Esophagus muscularis mucosa (tissue), 4 donors: Measurements from ENCODE around the gene NEURL2. TPM values are rescaled to one million over a fixed set of nuclear protein-coding genes. Genes with fewer than 3 reads are reported as not detected.
"Not testable (repeated sequence)": the region's sequence is repeated elsewhere in the genome, so short reads cannot be mapped to it uniquely, and the experiment has no call there.

Source experiments
- DNase-seq: peaks from one replicate; pipeline ENCODE4 v3.0.0-alpha.2; 2017; ENCODE audit errors: extremely low spot score
- H3K27ac ChIP-seq, 4 donors: fragments of 200-600 bp; sonication (generic); replicated peaks in 1 of 4; 1 replicate in 3 of 4; 2 replicates in 1 of 4; pipeline ENCODE4 v1.5.1; 2016 to 2019; ENCODE audit warnings: mild to moderate bottlenecking in 1 of 4
- H3K27me3 ChIP-seq, 4 donors: fragments of 200-600 bp; sonication (generic); one replicate each; pipeline versions ENCODE4 v1.5.1 to v1.6.0; 2016 to 2019
- H3K36me3 ChIP-seq, 4 donors: fragments of 200-600 bp; sonication (generic); one replicate each; pipeline ENCODE4 v1.5.1; 2016 to 2019
- H3K4me1 ChIP-seq, 4 donors: fragments of 200-600 bp; sonication (generic); one replicate each; pipeline ENCODE4 v1.5.1; 2016 to 2019
- H3K4me3 ChIP-seq, 4 donors: fragments of 200-600 bp; sonication (generic); 1 replicate in 2 of 4; 2 replicates in 2 of 4; pipeline ENCODE4 v1.5.1; 2016 to 2019; ENCODE audit warnings: mild to moderate bottlenecking in 4 of 4, moderate library complexity in 1 of 4
- H3K9me3 ChIP-seq, 4 donors: fragments of 200-600 bp; sonication (generic); 1 replicate in 3 of 4; 2 replicates in 1 of 4; pipeline ENCODE4 v1.5.1; 2016 to 2019
- CTCF ChIP-seq, 3 experiments: fragments of 200-600 bp in 2 of 3; fragments of 450-650 bp in 1 of 3; sonication (generic) in 2 of 3; IDR thresholded peaks; one replicate each; pipeline ENCODE4 v1.5.1; 2017 to 2019; ENCODE audit warnings: antibody characterized with exemption in 3 of 3, mild to moderate bottlenecking in 2 of 3, moderate library complexity in 1 of 3
- EP300 ChIP-seq: sonication (generic); formaldehyde crosslinking; IDR thresholded peaks from one replicate; pipeline ENCODE4 v1.6.1; 2017; ENCODE audit warnings: antibody characterized with exemption
- POLR2A ChIP-seq: fragments of 450-650 bp; IDR thresholded peaks from one replicate; pipeline ENCODE4 v1.6.1; 2017; ENCODE audit warnings: antibody characterized with exemption, moderate library complexity, mild to moderate bottlenecking, low read depth
- POLR2AphosphoS5 ChIP-seq, 2 donors: sonication (generic); formaldehyde crosslinking; IDR thresholded peaks; one replicate each; pipeline ENCODE4 v1.6.1; 2017; ENCODE audit warnings: antibody characterized with exemption in 2 of 2
- WGBS: methylation state at CpG from one replicate; pipeline ENCODE4 v1.1.5; 2018; 5-methylcytosine and 5-hydroxymethylcytosine counted together
- intact Hi-C: fragments of 100-400 bp; cut with DNase I; formaldehyde crosslinking; loops from one replicate; pipeline ENCODE4 v1.15.1; 2023
- total RNA-seq, 4 donors: library from RNA; depleted of rRNA; stranded (reverse); fragments of >200 nt; gene quantifications; one replicate each; pipeline versions ENCODE4 v1.1.0 to v1.2.1, GENCODE V29; 2016

NEURL2 gene
- total RNA-seq, 4 donors from 2014 or later = 10.8 to 16.1 (median 13.0) TPM

DNA sequence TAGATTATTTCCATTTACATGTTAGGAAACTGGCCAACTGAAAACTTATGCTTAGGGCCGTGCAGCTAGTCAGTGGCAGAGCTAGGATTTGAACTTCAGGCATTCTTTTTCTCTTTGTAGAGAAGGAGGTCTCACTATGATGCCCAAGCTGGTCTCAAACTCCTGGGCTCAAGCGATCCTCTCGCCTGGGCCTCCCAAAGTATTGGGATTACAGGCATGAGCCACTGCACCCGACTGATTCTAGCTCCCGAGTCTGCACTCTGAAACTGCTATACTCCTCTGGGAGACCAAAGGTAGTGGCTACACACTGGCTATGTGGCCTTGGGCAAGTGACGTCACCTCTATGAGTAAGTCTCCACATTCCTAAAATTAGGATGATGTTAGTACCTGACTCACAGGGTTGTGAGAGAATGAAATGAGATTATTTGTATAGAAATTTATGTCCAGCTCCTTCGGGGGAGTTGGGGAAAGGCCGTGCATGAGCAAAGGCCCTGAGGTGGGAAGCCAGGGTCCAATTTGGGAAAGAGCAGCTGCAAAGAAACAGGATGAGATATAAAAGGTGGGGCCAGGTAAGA is 14.6 kb upstream of the NEURL2 start:
- 92% methylated on average over 8 of the region's 8 CpGs for WGBS

DNA sequence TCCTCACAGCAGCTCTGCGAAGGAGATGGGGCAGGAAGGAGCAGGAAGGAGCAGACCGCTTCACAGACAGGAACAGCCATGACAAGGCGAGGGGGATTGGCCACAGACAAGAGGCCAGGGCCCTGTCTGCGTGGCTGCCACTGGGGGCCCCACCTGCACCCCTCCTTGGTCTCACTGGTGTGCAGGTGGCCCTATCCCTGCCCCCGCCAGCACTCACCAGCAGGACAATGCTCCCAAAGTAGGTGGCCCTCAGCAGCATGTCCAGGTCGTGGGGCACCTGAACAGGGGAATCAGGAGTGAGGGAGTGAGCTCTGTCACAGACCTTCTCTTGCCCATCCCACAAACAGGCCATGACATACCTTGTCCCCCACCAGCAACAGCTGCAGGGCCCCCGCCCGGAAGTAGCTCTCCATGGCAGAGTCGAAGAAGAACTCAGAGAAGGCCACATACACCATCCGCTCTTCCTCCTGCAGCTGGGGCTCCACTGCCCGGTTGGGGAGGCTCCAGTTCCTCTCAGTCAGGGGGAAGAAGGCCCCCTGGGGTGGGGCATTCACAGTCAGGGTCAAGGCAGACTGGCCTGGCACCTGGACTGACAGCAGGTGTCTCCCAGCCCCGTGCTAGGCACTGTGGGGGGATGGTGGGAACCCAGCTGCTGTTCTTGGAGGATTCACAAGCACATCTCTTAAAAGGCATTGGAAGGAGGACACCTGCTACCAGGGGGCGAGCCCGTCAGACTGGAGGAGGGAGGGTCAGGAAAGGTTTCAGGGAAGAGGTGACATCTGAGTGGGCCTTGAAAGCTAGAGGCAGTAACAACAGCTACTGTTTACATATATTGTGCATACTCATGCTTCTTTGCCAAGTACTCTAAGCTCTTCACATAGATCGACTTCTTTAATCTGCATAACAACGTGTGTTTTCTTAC is 13.8 kb upstream of the NEURL2 start:
- DNase-seq = no peak
- Histone ChIP-seq H3K9me3 (no peaks in the 10 kb centered on the region), H3K36me3 (peaks cover 0 to 73% (median 35%) of the 10 kb centered on the region in 4 donors), H3K27ac (no peak overlapping the region), H3K4me1 (peaks cover 0 to 6% (median under 1%) of the 10 kb centered on the region in 4 donors), H3K4me3 (no peak overlapping the region), H3K27me3 (no peaks in the 10 kb centered on the region)
- TF ChIP-seq CTCF (IDR thresholded peaks at IDR 0.05) (no peak), POLR2A (no peak), POLR2AphosphoS5 (IDR thresholded peaks at IDR 0.05) (no peak), EP300 (no peak)
- WGBS = 89% methylated on average over 8 of the region's 16 CpGs
- intact Hi-C loops = no loop called here

More for the DNA sequence above, 14.6 kb upstream of the NEURL2 start:
- H3K4me1 ChIP-seq = peaks cover 4 to 14% (median 7%) of the 10 kb centered on the region in 4 donors
- intact Hi-C loops = no loop called here
- H3K36me3 ChIP-seq = peaks cover 0 to 66% (median 29%) of the 10 kb centered on the region in 4 donors
- no peaks in the 10 kb centered on the region for H3K27me3 ChIP-seq
- no peak overlapping the region for H3K4me3 ChIP-seq
- no peak for DNase-seq
- H3K9me3 ChIP-seq = no peaks in the 10 kb centered on the region
- no peak overlapping the region for H3K27ac ChIP-seq
- no peak for TF ChIP-seq CTCF (IDR thresholded peaks at IDR 0.05)
- TF ChIP-seq EP300 = no peak
- no peak for TF ChIP-seq POLR2AphosphoS5 (IDR thresholded peaks at IDR 0.05)
- TF ChIP-seq POLR2A = no peak

DNA sequence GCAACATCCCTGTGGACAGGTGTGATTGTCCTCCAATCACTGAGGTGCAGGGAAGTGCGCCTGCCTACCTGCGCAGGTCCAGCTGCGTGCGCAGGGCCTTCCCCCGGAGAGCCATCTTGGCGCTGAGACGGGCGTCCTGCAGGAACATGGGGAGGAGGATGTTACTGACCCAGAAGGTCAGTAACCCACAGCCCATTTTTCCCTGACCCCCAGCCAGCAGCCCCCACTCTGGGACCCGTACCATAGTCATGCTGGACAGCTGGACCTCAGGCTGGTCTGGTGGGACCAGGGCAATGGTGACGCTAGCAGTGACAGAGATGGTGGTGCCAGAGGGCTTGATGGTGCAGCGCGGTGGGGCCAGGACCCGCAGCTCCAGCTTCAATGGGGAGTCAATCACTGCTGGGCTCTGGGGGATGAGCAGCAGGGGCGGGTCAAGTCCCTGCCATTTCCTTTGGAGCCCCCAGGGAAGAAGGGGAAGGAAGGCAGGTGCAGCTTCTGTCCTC is 11.2 kb upstream of the NEURL2 start:
- DNase-seq = no peak
- intact Hi-C loops = no loop called here
- H3K4me1 ChIP-seq = no peaks in the 10 kb centered on the region
- H3K36me3 ChIP-seq = peaks cover 6 to 85% (median 58%) of the 10 kb centered on the region in 4 donors
- WGBS = 77% methylated on average over 5 of the region's 14 CpGs
- no peak overlapping the region for H3K4me3 ChIP-seq
- H3K27me3 ChIP-seq = no peaks in the 10 kb centered on the region
- H3K9me3 ChIP-seq = no peaks in the 10 kb centered on the region
- no peak for TF ChIP-seq POLR2AphosphoS5 (IDR thresholded peaks at IDR 0.05)
- no peak for TF ChIP-seq POLR2A
- no peak for TF ChIP-seq EP300
- TF ChIP-seq CTCF (IDR thresholded peaks at IDR 0.05) = no peak
- no peak overlapping the region for H3K27ac ChIP-seq

DNA sequence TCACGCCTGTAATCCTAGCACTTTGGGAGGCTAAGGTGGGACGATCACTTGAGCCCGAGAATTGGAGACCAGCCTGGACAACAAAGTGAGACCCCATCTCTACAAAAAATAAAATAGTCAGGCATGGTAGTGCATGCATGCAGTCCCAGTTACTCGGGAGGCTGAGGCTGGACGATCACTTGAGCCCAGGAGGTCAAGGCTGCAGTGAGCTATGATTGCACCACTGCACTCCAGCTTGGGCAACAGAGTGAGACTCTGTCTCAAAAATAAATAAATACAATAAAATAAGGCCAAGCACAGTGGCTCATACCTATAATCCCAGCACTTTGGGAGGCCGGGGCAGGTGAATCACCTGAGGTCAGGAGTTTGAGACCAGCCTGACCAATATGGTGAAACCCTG is 10.3 kb upstream of the NEURL2 start:
- WGBS = 85% methylated on average over 6 of the region's 6 CpGs
- peaks cover 15 to 90% (median 67%) of the 10 kb centered on the region in 4 donors for H3K36me3 ChIP-seq
- H3K4me1 ChIP-seq, H3K4me3 ChIP-seq, H3K9me3 ChIP-seq, intact Hi-C loops, DNase-seq, H3K27me3 ChIP-seq, H3K27ac ChIP-seq: not testable (repeated sequence)
